ENCODE results near the gene KRT35.

Gene KRT35

GRCh38 chr17:41524261-41524660 lies 43.3 kb upstream of the KRT35 start:
- no peak overlapping the region for H3K4me3 ChIP-seq (ENCODE audit: low read length)
- H3K79me1 ChIP-seq (ENCODE audit: low read length) = peaks cover 3% of the 10 kb centered on the region
- H3K4me2 ChIP-seq (ENCODE audit: low read length) = no peak overlapping the region
- H3K4me1 ChIP-seq (ENCODE audit: control insufficient read depth, low read depth, low read length) = peaks cover 4% of the 10 kb centered on the region
- no peak overlapping the region for H2BK5ac ChIP-seq (ENCODE audit: low read length)
- DNase-seq = no peak
- peaks cover 9% of the 10 kb centered on the region for H3K79me2 ChIP-seq (ENCODE audit: control insufficient read depth, insufficient read depth, low read length)
- no peaks in the 10 kb centered on the region for H3K27me3 ChIP-seq (ENCODE audit: insufficient read depth, low read length, poor library complexity)
- H2BK120ac ChIP-seq (ENCODE audit: low read depth, low read length) = no peak overlapping the region
- H2AK5ac ChIP-seq (ENCODE audit: low read length) = no peak overlapping the region
- peaks cover 9% of the 10 kb centered on the region for H3K36me3 ChIP-seq (ENCODE audit: control insufficient read depth, insufficient read depth, low read length)
- H3K56ac ChIP-seq (ENCODE audit: low read length) = no peak overlapping the region
- no peak overlapping the region for H4K5ac ChIP-seq (ENCODE audit: low read length)
- H3K27ac ChIP-seq (ENCODE audit: low read depth, low read length) = no peak overlapping the region
- no peak overlapping the region for H3K9ac ChIP-seq (ENCODE audit: low read length)
- no CpG with 5 or more reads among the region's 11 CpGs for WGBS (ENCODE audit: extremely low coverage, insufficient coverage, low lambda C conversion rate)
- no peak overlapping the region for H3K23ac ChIP-seq (ENCODE audit: low read length)
- H3K4ac ChIP-seq (ENCODE audit: low read depth, low read length) = no peak overlapping the region
- H4K8ac ChIP-seq (ENCODE audit: low read depth, low read length) = no peak overlapping the region
- H3K18ac ChIP-seq (ENCODE audit: low read length) = no peak overlapping the region
- H2BK15ac ChIP-seq (replicated peaks; ENCODE audit: low read depth) = no peak overlapping the region

GRCh38 chr17:41523787-41524186 lies 42.8 kb upstream of the KRT35 start:
- no peak for DNase-seq
- Histone ChIP-seq H4K5ac (ENCODE audit: low read length) (no peak overlapping the region), H3K4me1 (ENCODE audit: control insufficient read depth, low read depth, low read length) (peaks cover 3% of the 10 kb centered on the region), H4K8ac (ENCODE audit: low read depth, low read length) (no peak overlapping the region), H3K4ac (ENCODE audit: low read depth, low read length) (no peak overlapping the region), H2BK5ac (ENCODE audit: low read length) (no peak overlapping the region), H3K36me3 (ENCODE audit: control insufficient read depth, insufficient read depth, low read length) (peaks cover 9% of the 10 kb centered on the region), H3K18ac (ENCODE audit: low read length) (no peak overlapping the region), H3K23ac (ENCODE audit: low read length) (no peak overlapping the region), H3K4me3 (ENCODE audit: low read length) (no peak overlapping the region), H3K27ac (ENCODE audit: low read depth, low read length) (no peak overlapping the region), H3K56ac (ENCODE audit: low read length) (no peak overlapping the region), H3K79me2 (ENCODE audit: control insufficient read depth, insufficient read depth, low read length) (peaks cover 9% of the 10 kb centered on the region), H2AK5ac (ENCODE audit: low read length) (no peak overlapping the region), H2BK120ac (ENCODE audit: low read depth, low read length) (no peak overlapping the region), H3K4me2 (ENCODE audit: low read length) (no peak overlapping the region), H3K27me3 (ENCODE audit: insufficient read depth, low read length, poor library complexity) (no peaks in the 10 kb centered on the region), H3K9ac (ENCODE audit: low read length) (no peak overlapping the region), H3K79me1 (ENCODE audit: low read length) (peaks cover 3% of the 10 kb centered on the region), H2BK15ac (replicated peaks; ENCODE audit: low read depth) (no peak overlapping the region)
- WGBS (ENCODE audit: extremely low coverage, insufficient coverage, low lambda C conversion rate) = no CpG with 5 or more reads among the region's 19 CpGs

GRCh38 chr17:41523225-41523593 lies 42.3 kb upstream of the KRT35 start:
- H2BK5ac ChIP-seq (ENCODE audit: low read length) = no peak overlapping the region
- H3K36me3 ChIP-seq (ENCODE audit: control insufficient read depth, insufficient read depth, low read length) = peaks cover 9% of the 10 kb centered on the region
- no peak overlapping the region for H3K23ac ChIP-seq (ENCODE audit: low read length)
- no peak overlapping the region for H4K8ac ChIP-seq (ENCODE audit: low read depth, low read length)
- no CpG with 5 or more reads among the region's 4 CpGs for WGBS (ENCODE audit: extremely low coverage, insufficient coverage, low lambda C conversion rate)
- H3K18ac ChIP-seq (ENCODE audit: low read length) = no peak overlapping the region
- H4K5ac ChIP-seq (ENCODE audit: low read length) = no peak overlapping the region
- H3K4me1 ChIP-seq (ENCODE audit: control insufficient read depth, low read depth, low read length) = peaks cover 3% of the 10 kb centered on the region
- H3K79me2 ChIP-seq (ENCODE audit: control insufficient read depth, insufficient read depth, low read length) = peaks cover 9% of the 10 kb centered on the region
- H3K4ac ChIP-seq (ENCODE audit: low read depth, low read length) = no peak overlapping the region
- H3K4me3 ChIP-seq (ENCODE audit: low read length) = no peak overlapping the region
- no peak overlapping the region for H2BK15ac ChIP-seq (replicated peaks; ENCODE audit: low read depth)
- DNase-seq = no peak
- H3K56ac ChIP-seq (ENCODE audit: low read length) = no peak overlapping the region
- no peak overlapping the region for H3K9ac ChIP-seq (ENCODE audit: low read length)
- no peak overlapping the region for H3K27ac ChIP-seq (ENCODE audit: low read depth, low read length)
- H3K27me3 ChIP-seq (ENCODE audit: insufficient read depth, low read length, poor library complexity) = no peaks in the 10 kb centered on the region
- H3K79me1 ChIP-seq (ENCODE audit: low read length) = peaks cover 3% of the 10 kb centered on the region
- no peak overlapping the region for H2AK5ac ChIP-seq (ENCODE audit: low read length)
- no peak overlapping the region for H2BK120ac ChIP-seq (ENCODE audit: low read depth, low read length)
- no peak overlapping the region for H3K4me2 ChIP-seq (ENCODE audit: low read length)

GRCh38 chr17:41522301-41523224 lies 41.6 kb upstream of the KRT35 start:
- H2BK5ac ChIP-seq (ENCODE audit: low read length) = no peak overlapping the region
- DNase-seq = no peak
- H3K9ac ChIP-seq (ENCODE audit: low read length) = no peak overlapping the region
- H2AK5ac ChIP-seq (ENCODE audit: low read length) = no peak overlapping the region
- peaks cover 3% of the 10 kb centered on the region for H3K4me1 ChIP-seq (ENCODE audit: control insufficient read depth, low read depth, low read length)
- no peak overlapping the region for H3K27ac ChIP-seq (ENCODE audit: low read depth, low read length)
- peak overlapping the region; percentile 42 for H3K56ac ChIP-seq (ENCODE audit: low read length)
- no peak overlapping the region for H3K4me2 ChIP-seq (ENCODE audit: low read length)
- no peak overlapping the region for H3K18ac ChIP-seq (ENCODE audit: low read length)
- peaks cover 3% of the 10 kb centered on the region for H3K79me1 ChIP-seq (ENCODE audit: low read length)
- no peak overlapping the region for H3K23ac ChIP-seq (ENCODE audit: low read length)
- no peak overlapping the region for H2BK15ac ChIP-seq (replicated peaks; ENCODE audit: low read depth)
- no peaks in the 10 kb centered on the region for H3K27me3 ChIP-seq (ENCODE audit: insufficient read depth, low read length, poor library complexity)
- H4K5ac ChIP-seq (ENCODE audit: low read length) = no peak overlapping the region
- H4K8ac ChIP-seq (ENCODE audit: low read depth, low read length) = no peak overlapping the region
- no CpG with 5 or more reads among the region's 12 CpGs for WGBS (ENCODE audit: extremely low coverage, insufficient coverage, low lambda C conversion rate)
- H2BK120ac ChIP-seq (ENCODE audit: low read depth, low read length) = no peak overlapping the region
- H3K36me3 ChIP-seq (ENCODE audit: control insufficient read depth, insufficient read depth, low read length) = peaks cover 9% of the 10 kb centered on the region
- H3K4me3 ChIP-seq (ENCODE audit: low read length) = no peak overlapping the region
- H3K79me2 ChIP-seq (ENCODE audit: control insufficient read depth, insufficient read depth, low read length) = peaks cover 6% of the 10 kb centered on the region
- H3K4ac ChIP-seq (ENCODE audit: low read depth, low read length) = no peak overlapping the region

- no peak overlapping the region for H3K23ac ChIP-seq (ENCODE audit: low read length)
- no peak overlapping the region for H3K4me2 ChIP-seq (ENCODE audit: low read length)
- H2AK5ac ChIP-seq (ENCODE audit: low read length) = no peak overlapping the region
- WGBS (ENCODE audit: extremely low coverage, insufficient coverage, low lambda C conversion rate) = no CpG with 5 or more reads among the region's 6 CpGs
- H4K8ac ChIP-seq (ENCODE audit: low read depth, low read length) = no peak overlapping the region
- H3K27me3 ChIP-seq (ENCODE audit: insufficient read depth, low read length, poor library complexity) = no peaks in the 10 kb centered on the region
- no peak overlapping the region for H4K5ac ChIP-seq (ENCODE audit: low read length)
- no peak overlapping the region for H3K9ac ChIP-seq (ENCODE audit: low read length)
- no peak overlapping the region for H3K4me3 ChIP-seq (ENCODE audit: low read length)
- H2BK15ac ChIP-seq (replicated peaks; ENCODE audit: low read depth) = no peak overlapping the region
- no peak overlapping the region for H3K18ac ChIP-seq (ENCODE audit: low read length)
- H3K4me1 ChIP-seq (ENCODE audit: control insufficient read depth, low read depth, low read length) = peaks cover 3% of the 10 kb centered on the region
- no peak overlapping the region for H3K27ac ChIP-seq (ENCODE audit: low read depth, low read length)
- no peak overlapping the region for H2BK120ac ChIP-seq (ENCODE audit: low read depth, low read length)
- H3K56ac ChIP-seq (ENCODE audit: low read length) = peak overlapping the region; percentile 42
- H3K79me2 ChIP-seq (ENCODE audit: control insufficient read depth, insufficient read depth, low read length) = no peaks in the 10 kb centered on the region
- H3K36me3 ChIP-seq (ENCODE audit: control insufficient read depth, insufficient read depth, low read length) = peaks cover 9% of the 10 kb centered on the region
- peaks cover 2% of the 10 kb centered on the region for H3K79me1 ChIP-seq (ENCODE audit: low read length)
- DNase-seq = peak; percentile 88
- H3K4ac ChIP-seq (ENCODE audit: low read depth, low read length) = no peak overlapping the region
- no peak overlapping the region for H2BK5ac ChIP-seq (ENCODE audit: low read length)
Measured at GRCh38 chr17:41521574-41522261, 40.8 kb upstream of the KRT35 start.
